Omental fat pad (tissue), 4 donors: Measurements from ENCODE around the gene THAP3. TPM values are rescaled to one million over a fixed set of nuclear protein-coding genes. Genes with fewer than 3 reads are reported as not detected.

ENCODE experiments used
- ATAC-seq: fragments of 150-250 bp; one replicate; pipeline ENCODE4 v1.9.1; 2016; ENCODE audit warnings: mild to moderate bottlenecking, moderate library complexity; ENCODE audit not compliant: low FRiP score
- DNase-seq: peaks from one replicate; pipeline ENCODE4 v3.0.0-alpha.2; 2019; ENCODE audit warnings: low spot score
- CTCF ChIP-seq, 3 donors: fragments of 450-650 bp; IDR thresholded peaks; one replicate each; pipeline ENCODE4 v1.5.1; 2016 to 2017; ENCODE audit warnings: antibody characterized with exemption in 3 of 3, mild to moderate bottlenecking in 3 of 3, moderate library complexity in 2 of 3
- total RNA-seq, 4 donors: library from RNA; depleted of rRNA; stranded (reverse); fragments of >200 nt; gene quantifications; one replicate each; pipeline ENCODE4 v1.1.0, GENCODE V29; 2016

The THAP3 gene
- total RNA-seq, 4 donors from 2014 or later, result 11.6 to 35.0 (median 23.2) TPM

GRCh38 chr1:6601923-6602668, 22.6 kb upstream of the THAP3 start:
- ATAC-seq, result peak; percentile 2
- TF ChIP-seq CTCF (IDR thresholded peaks at IDR 0.05), result no peak
- no peak for DNase-seq

GRCh38 chr1:6602669-6603237, 21.9 kb upstream of the THAP3 start, which contains the start of gene KLHL21:
TSS of gene KLHL21 (minus strand) at chr1:6602869. CDS start at chr1:6602817, 52 bp downstream.
- DNase-seq (peak; percentile 42), ATAC-seq (peak; percentile 78)
- TF ChIP-seq CTCF (IDR thresholded peaks at IDR 0.05), result no peak

- no peak for TF ChIP-seq CTCF (IDR thresholded peaks at IDR 0.05)
- peak; percentile 34 for ATAC-seq
- DNase-seq, result no peak
Measured at GRCh38 chr1:6603238-6603914, 21.3 kb upstream of the THAP3 start.

- peak; percentile 46 for DNase-seq
- ATAC-seq, result no peak
- no peak for TF ChIP-seq CTCF (IDR thresholded peaks at IDR 0.05)
Measured at GRCh38 chr1:6603915-6604558, 20.6 kb upstream of the THAP3 start.

- no peak for TF ChIP-seq CTCF (IDR thresholded peaks at IDR 0.05)
- DNase-seq (peak; percentile 33), ATAC-seq (peak; percentile 65)
Measured at GRCh38 chr1:6612641-6613360, 11.9 kb upstream of the THAP3 start.

GRCh38 chr1:6613361-6614018, 11.2 kb upstream of the THAP3 start, which contains the start of gene PHF13:
TSS of gene PHF13 (plus strand) at chr1:6613731. CDS start at chr1:6614067, 336 bp downstream.
- TF ChIP-seq CTCF (IDR thresholded peaks at IDR 0.05), result no peak
- DNase-seq (peak; percentile 96), ATAC-seq (peak; percentile 97)
